Stomach (tissue), 9 donors: ENCODE measurements around the gene TMOD1. TPM values are rescaled to one million over a fixed set of nuclear protein-coding genes. Genes with fewer than 3 reads are reported as not detected.
A peak's percentile ranks its signal among the peaks of the same experiment; 100 is the strongest.
"Not testable (repeated sequence)": the region's sequence is repeated elsewhere in the genome, so short reads cannot be mapped to it uniquely, and the experiment has no call there.

ENCODE experiments used
- DNase-seq, 2 donors: peaks; one replicate each; pipeline versions ENCODE4 v3.0.0 to v3.0.0-alpha.2; 2013 to 2019
- H3K27ac ChIP-seq, 5 donors: fragments of 200-600 bp in 4 of 5; sonication (generic) in 4 of 5; one replicate each; pipeline ENCODE4 v1.5.1; 2013 to 2019; ENCODE audit warnings: mild to moderate bottlenecking in 1 of 5, moderate library complexity in 1 of 5
- H3K27me3 ChIP-seq, 3 donors: fragments of 200-600 bp; sonication (generic); one replicate each; pipeline ENCODE4 v1.5.1; 2017 to 2019; ENCODE audit warnings: mixed run types in 1 of 3
- H3K36me3 ChIP-seq, 4 donors: fragments of 200-600 bp; sonication (generic); 1 replicate in 3 of 4; 2 replicates in 1 of 4; pipeline ENCODE4 v1.5.1; 2016 to 2019
- H3K4me1 ChIP-seq, 4 donors: fragments of 200-600 bp; sonication (generic); one replicate each; pipeline ENCODE4 v1.5.1; 2016 to 2019
- H3K4me3 ChIP-seq, 4 donors: fragments of 200-600 bp; sonication (generic) in 3 of 4; one replicate each; pipeline ENCODE4 v1.5.1; 2016 to 2019; ENCODE audit warnings: mild to moderate bottlenecking in 1 of 4
- H3K9me3 ChIP-seq, 4 donors: fragments of 200-600 bp; sonication (generic); one replicate each; pipeline ENCODE4 v1.5.1; 2016 to 2019
- CTCF ChIP-seq, 7 experiments: fragments of 450-650 bp in 4 of 7; fragments of 200-600 bp in 3 of 7; sonication (generic) in 3 of 7; IDR thresholded peaks; one replicate each; pipeline ENCODE4 v1.5.1; 2016 to 2019; ENCODE audit warnings: antibody characterized with exemption in 7 of 7, control low read depth in 2 of 7, mild to moderate bottlenecking in 1 of 7
- EP300 ChIP-seq: sonication (generic); formaldehyde crosslinking; IDR thresholded peaks from one replicate; pipeline ENCODE4 v1.6.1; 2017; ENCODE audit warnings: antibody characterized with exemption
- POLR2A ChIP-seq, 4 donors: fragments of 450-650 bp; IDR thresholded peaks; one replicate each; pipeline ENCODE4 v1.6.1; 2016; ENCODE audit warnings: antibody characterized with exemption in 4 of 4, control low read depth in 2 of 4, mild to moderate bottlenecking in 1 of 4, moderate library complexity in 1 of 4
- POLR2AphosphoS5 ChIP-seq, 3 donors: sonication (generic); formaldehyde crosslinking; IDR thresholded peaks; one replicate each; pipeline ENCODE4 v1.6.1; 2016; ENCODE audit warnings: antibody characterized with exemption in 3 of 3
- WGBS, 5 donors: extraction: QIAGEN DNeasy Blood & Tissue Kit in 3 of 5; methylation state at CpG; one replicate each; pipeline versions ENCODE4 v1.1.5 to v1.1.7; 2013 to 2018; 5-methylcytosine and 5-hydroxymethylcytosine counted together
- intact Hi-C: fragments of 100-400 bp; cut with DNase I; formaldehyde crosslinking; loops from one replicate; pipeline ENCODE4 v1.15.1; 2023; ENCODE audit warnings: low total_unique reads
- polyA plus RNA-seq, 3 donors: library from polyadenylated mRNA; stranded (reverse); fragments of 200-250 nt; gene quantifications; one replicate each; pipeline ENCODE4 v1.2.3, GENCODE V29; 2013
- total RNA-seq, 5 donors: library from RNA; depleted of rRNA; stranded (reverse); fragments of >200 nt; gene quantifications; one replicate each; pipeline versions ENCODE4 v1.1.0 to v1.2.3, GENCODE V29; 2014 to 2016
- donor health status: healthy with polysubstance abuse.
- donor health status: Bipolar disorder and iron deficiency.
- donor health status: healthy.

Gene TMOD1
- total and polyA plus RNA-seq, 8 donors, result 4.6 to 34.8 (median 11.2) TPM

GRCh38 chr9:97586909-97587308 is 85.4 kb downstream of the TMOD1 start:
- H3K27me3 ChIP-seq, DNase-seq, H3K4me3 ChIP-seq, H3K4me1 ChIP-seq, H3K9me3 ChIP-seq, intact Hi-C loops, H3K36me3 ChIP-seq, H3K27ac ChIP-seq: not testable (repeated sequence)
- WGBS, 5 donors, result 90 to 98% (median 95%) methylated on average over 3 to 7 of the region's 7 CpGs

- DNase-seq, result no peak
- Histone ChIP-seq H3K27ac (no peak overlapping the region), H3K4me1 (peaks cover 0 to 22% (median 3%) of the 10 kb centered on the region in 4 donors), H3K4me3 (no peak overlapping the region), H3K27me3 (no peaks in the 10 kb centered on the region), H3K36me3 (peaks cover 8 to 24% (median 11%) of the 10 kb centered on the region in 4 donors), H3K9me3 (peaks cover 0 to 3% (median 0%) of the 10 kb centered on the region in 4 donors)
- WGBS, 5 donors, result 78 to 88% (median 85%) methylated on average over 6 of the region's 6 CpGs
- intact Hi-C loops, result no loop called here
- TF ChIP-seq POLR2AphosphoS5 (IDR thresholded peaks at IDR 0.05) (no peak), CTCF (IDR thresholded peaks at IDR 0.05) (no peak), EP300 (no peak), POLR2A (IDR thresholded peaks at IDR 0.05) (no peak)
These were observed 90.1 kb downstream of the TMOD1 start for GRCh38 chr9:97591535-97591934.

GRCh38 chr9:97592126-97592525 is 90.7 kb downstream of the TMOD1 start:
- TF ChIP-seq CTCF (IDR thresholded peaks at IDR 0.05), result no peak
- TF ChIP-seq POLR2A (IDR thresholded peaks at IDR 0.05), result no peak
- Histone ChIP-seq H3K4me3 (no peak overlapping the region), H3K9me3 (no peaks in the 10 kb centered on the region), H3K4me1 (peaks cover 0 to 26% (median 9%) of the 10 kb centered on the region in 4 donors), H3K36me3 (peaks cover 5 to 24% (median 11%) of the 10 kb centered on the region in 4 donors), H3K27me3 (no peaks in the 10 kb centered on the region), H3K27ac (no peak overlapping the region)
- no peak for DNase-seq
- intact Hi-C loops, result no loop called here
- WGBS, 5 donors, result 75 to 85% (median 79%) methylated on average over 1 of the region's 1 CpG

- Histone ChIP-seq H3K27me3 (no peaks in the 10 kb centered on the region), H3K36me3 (peaks cover 5 to 24% (median 11%) of the 10 kb centered on the region in 4 donors), H3K4me3 (no peak overlapping the region), H3K27ac (peak overlapping the region in 3 of 5 donors; percentile 35 to 72 (median 51)), H3K9me3 (no peaks in the 10 kb centered on the region), H3K4me1 (peaks cover 5 to 42% (median 20%) of the 10 kb centered on the region in 4 donors)
- no peak for DNase-seq
- 85 to 94% (median 87%) methylated on average over 4 of the region's 4 CpGs for WGBS, 5 donors
- intact Hi-C loops, result no loop called here
- TF ChIP-seq CTCF (IDR thresholded peaks at IDR 0.05) (no peak), EP300 (no peak), POLR2AphosphoS5 (IDR thresholded peaks at IDR 0.05) (no peak), POLR2A (IDR thresholded peaks at IDR 0.05) (no peak)
These were observed 92.5 kb downstream of the TMOD1 start for GRCh38 chr9:97593960-97594359.

GRCh38 chr9:97594381-97594921 is 93.0 kb downstream of the TMOD1 start:
- WGBS, 5 donors, result 66 to 90% (median 87%) methylated on average over 10 to 11 of the region's 11 CpGs
- H3K4me3 ChIP-seq, result no peak overlapping the region
- TF ChIP-seq POLR2AphosphoS5 (IDR thresholded peaks at IDR 0.05), result no peak
- TF ChIP-seq EP300, result peak; percentile 13
- no peak for TF ChIP-seq POLR2A (IDR thresholded peaks at IDR 0.05)
- H3K36me3 ChIP-seq, result peaks cover 5 to 28% (median 16%) of the 10 kb centered on the region in 4 donors
- intact Hi-C loops, result no loop called here
- H3K27me3 ChIP-seq, result no peaks in the 10 kb centered on the region
- H3K9me3 ChIP-seq, result no peaks in the 10 kb centered on the region
- H3K4me1 ChIP-seq, result peaks cover 5 to 43% (median 20%) of the 10 kb centered on the region in 4 donors
- peak overlapping the region in 3 of 5 donors; percentile 35 to 72 (median 51) for H3K27ac ChIP-seq
- DNase-seq, result peak in 1 of 2 donors; percentile 29
